ENCODE data around the gene RDX.

Gene RDX

DNA sequence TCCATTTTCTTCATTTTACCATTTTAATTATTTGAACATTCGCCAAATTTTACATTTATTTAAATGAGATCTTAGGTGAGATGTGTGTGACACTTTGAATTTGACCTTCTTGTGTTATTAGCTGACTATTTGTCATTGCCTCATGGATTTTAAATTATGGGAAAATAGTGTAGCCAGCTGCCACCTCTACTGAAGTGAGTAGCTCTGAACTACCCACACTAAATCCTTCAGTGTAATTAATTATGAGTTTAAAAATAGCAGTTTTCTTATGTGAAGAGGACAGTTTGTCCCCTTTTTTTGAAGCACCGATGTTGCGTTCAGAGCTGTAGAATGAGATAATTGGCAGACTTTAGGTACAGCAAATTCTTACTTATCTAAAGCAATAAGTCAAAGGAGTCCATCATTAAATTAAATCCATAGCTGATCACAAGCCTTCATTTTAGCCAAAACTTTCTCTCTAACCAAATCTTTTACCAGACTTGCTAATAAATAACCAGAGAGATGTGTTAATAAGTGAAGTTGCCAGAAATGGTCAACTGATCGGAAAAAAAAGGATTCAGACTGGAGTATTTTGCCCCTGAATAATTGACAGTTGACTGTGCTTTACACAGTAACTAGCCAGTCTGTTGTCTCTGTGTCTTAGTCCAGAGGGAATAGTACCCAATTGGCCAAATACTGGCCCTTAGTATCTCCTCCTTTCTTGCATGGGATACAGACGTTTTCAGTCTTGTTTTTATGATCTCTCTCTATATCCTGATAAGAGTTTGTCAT is 128.2 kb downstream of the RDX start:
- TF ChIP-seq CTCF (IDR thresholded peaks at IDR 0.05; ENCODE audit: control extremely low read depth, extremely low read depth, low read depth, missing control alignments), result no peak
- POLR2A ChIA-PET, result no interaction called here
- no peak for DNase-seq (ENCODE audit: extremely low spot score)
- CTCF ChIA-PET, result interaction anchor here (2.0 kb wide), 1 partner anchor 11 kb away, joined by 8 read pairs; no protein-coding TSS in a partner anchor

- DNase-seq (ENCODE audit: extremely low spot score), result no peak
- POLR2A ChIA-PET, result no interaction called here
- no peak for TF ChIP-seq CTCF (IDR thresholded peaks at IDR 0.05; ENCODE audit: control extremely low read depth, extremely low read depth, low read depth, missing control alignments)
- CTCF ChIA-PET, result interaction anchor here (0.6 to 2.0 kb wide), 7 partner anchors 10 to 212 kb away, joined by 3 to 9 read pairs (median 4); no protein-coding TSS in a partner anchor
Observed at GRCh38 chr11:110165039-110165925, 131.1 kb downstream of the RDX start.

- POLR2A ChIA-PET, result no interaction called here
- no peak for TF ChIP-seq CTCF (IDR thresholded peaks at IDR 0.05; ENCODE audit: control extremely low read depth, extremely low read depth, low read depth, missing control alignments)
- DNase-seq (ENCODE audit: extremely low spot score), result no peak
- CTCF ChIA-PET, result interaction anchor here (1.0 kb wide), 1 partner anchor 11 kb away, joined by 3 read pairs; no protein-coding TSS in a partner anchor
Observed at GRCh38 chr11:110162216-110162615, 134.2 kb downstream of the RDX start.

GRCh38 chr11:110161061-110161460 is 135.4 kb downstream of the RDX start:
- no peak for DNase-seq (ENCODE audit: extremely low spot score)
- CTCF ChIA-PET, result interaction anchor here (0.9 kb wide), 1 partner anchor 12 kb away, joined by 3 read pairs; no protein-coding TSS in a partner anchor
- POLR2A ChIA-PET, result interaction anchor here (0.7 kb wide), 1 partner anchor 379 kb away, joined by 4 read pairs; no protein-coding TSS in a partner anchor
- TF ChIP-seq CTCF (IDR thresholded peaks at IDR 0.05; ENCODE audit: control extremely low read depth, extremely low read depth, low read depth, missing control alignments), result no peak

GRCh38 chr11:110160437-110160836 is 136.0 kb downstream of the RDX start:
- no peak for TF ChIP-seq CTCF (IDR thresholded peaks at IDR 0.05; ENCODE audit: control extremely low read depth, extremely low read depth, low read depth, missing control alignments)
- CTCF ChIA-PET, result interaction anchor here (0.5 to 2.3 kb wide), 4 partner anchors 12 to 92 kb away, joined by 3 to 9 read pairs (median 3); no protein-coding TSS in a partner anchor
- POLR2A ChIA-PET, result interaction anchor here (0.7 kb wide), 1 partner anchor 379 kb away, joined by 4 read pairs; no protein-coding TSS in a partner anchor
- DNase-seq (ENCODE audit: extremely low spot score), result no peak

DNA sequence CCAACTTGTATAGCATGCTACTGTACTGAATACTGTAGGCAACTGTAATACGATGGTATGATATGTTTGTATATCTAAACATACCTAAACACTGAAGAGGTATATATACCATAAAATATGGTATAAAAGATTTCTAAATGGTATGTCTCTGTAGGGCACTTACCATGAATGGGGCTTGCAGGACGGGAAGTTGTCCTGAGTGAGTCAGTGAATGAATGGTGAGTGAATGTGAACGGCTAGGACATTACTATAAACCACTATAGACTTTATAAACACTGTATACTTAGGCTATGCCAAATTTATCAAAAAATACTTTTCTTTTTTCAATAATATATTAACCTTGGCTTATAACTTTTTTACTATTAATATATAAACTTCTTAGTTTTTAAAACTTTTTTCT is 136.4 kb downstream of the RDX start:
- no peak for DNase-seq (ENCODE audit: extremely low spot score)
- TF ChIP-seq CTCF (IDR thresholded peaks at IDR 0.05; ENCODE audit: control extremely low read depth, extremely low read depth, low read depth, missing control alignments), result no peak
- ChIA-PET POLR2A (no interaction called here), CTCF (interaction anchor here (0.5 to 2.3 kb wide), 4 partner anchors 13 to 92 kb away, joined by 3 to 9 read pairs (median 3); no protein-coding TSS in a partner anchor)
